ENCODE data around the gene MAB21L3. TPM values are rescaled to one million over a fixed set of nuclear protein-coding genes. Genes with fewer than 3 reads are reported as not detected.

Gene MAB21L3
- total and polyA plus RNA-seq, 2 of the 13 experiments (the other 11 are each of a cell fraction or from before 2014, with no cell fraction given): 0.55 to 4.1 TPM

DNA sequence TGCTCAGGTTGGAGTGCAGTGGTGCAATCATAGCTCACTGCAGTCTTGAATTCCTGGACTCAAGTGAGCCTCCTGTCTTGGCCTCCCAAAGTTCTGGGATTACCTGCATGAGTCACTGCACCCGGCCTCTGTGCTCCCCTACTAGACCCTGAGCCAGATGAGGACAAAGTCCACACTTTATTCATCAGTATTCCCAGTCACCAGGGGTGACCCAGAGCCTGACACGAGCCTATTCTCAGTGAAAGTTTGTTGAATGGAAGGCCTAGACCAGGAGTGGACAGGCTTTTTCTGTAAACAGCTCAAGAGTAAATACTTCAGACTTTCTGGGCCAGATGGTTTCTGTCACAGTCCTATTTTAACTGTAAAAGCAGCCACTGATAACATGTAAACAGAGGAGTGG, 68.2 kb downstream of the MAB21L3 start (continued):
- TF ChIP-seq, protein P1, sequence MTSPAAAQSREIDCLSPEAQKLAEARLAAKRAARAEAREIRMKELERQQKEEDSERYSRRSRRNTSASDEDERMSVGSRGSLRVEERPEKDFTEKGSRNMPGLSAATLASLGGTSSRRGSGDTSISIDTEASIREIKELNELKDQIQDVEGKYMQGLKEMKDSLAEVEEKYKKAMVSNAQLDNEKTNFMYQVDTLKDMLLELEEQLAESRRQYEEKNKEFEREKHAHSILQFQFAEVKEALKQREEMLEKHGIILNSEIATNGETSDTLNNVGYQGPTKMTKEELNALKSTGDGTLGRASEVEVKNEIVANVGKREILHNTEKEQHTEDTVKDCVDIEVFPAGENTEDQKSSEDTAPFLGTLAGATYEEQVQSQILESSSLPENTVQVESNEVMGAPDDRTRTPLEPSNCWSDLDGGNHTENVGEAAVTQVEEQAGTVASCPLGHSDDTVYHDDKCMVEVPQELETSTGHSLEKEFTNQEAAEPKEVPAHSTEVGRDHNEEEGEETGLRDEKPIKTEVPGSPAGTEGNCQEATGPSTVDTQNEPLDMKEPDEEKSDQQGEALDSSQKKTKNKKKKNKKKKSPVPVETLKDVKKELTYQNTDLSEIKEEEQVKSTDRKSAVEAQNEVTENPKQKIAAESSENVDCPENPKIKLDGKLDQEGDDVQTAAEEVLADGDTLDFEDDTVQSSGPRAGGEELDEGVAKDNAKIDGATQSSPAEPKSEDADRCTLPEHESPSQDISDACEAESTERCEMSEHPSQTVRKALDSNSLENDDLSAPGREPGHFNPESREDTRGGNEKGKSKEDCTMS (CRISPR knock-in tag; conservative IDR thresholded peaks at IDR 0.05): no peak
- TF ChIP-seq, protein P2, sequence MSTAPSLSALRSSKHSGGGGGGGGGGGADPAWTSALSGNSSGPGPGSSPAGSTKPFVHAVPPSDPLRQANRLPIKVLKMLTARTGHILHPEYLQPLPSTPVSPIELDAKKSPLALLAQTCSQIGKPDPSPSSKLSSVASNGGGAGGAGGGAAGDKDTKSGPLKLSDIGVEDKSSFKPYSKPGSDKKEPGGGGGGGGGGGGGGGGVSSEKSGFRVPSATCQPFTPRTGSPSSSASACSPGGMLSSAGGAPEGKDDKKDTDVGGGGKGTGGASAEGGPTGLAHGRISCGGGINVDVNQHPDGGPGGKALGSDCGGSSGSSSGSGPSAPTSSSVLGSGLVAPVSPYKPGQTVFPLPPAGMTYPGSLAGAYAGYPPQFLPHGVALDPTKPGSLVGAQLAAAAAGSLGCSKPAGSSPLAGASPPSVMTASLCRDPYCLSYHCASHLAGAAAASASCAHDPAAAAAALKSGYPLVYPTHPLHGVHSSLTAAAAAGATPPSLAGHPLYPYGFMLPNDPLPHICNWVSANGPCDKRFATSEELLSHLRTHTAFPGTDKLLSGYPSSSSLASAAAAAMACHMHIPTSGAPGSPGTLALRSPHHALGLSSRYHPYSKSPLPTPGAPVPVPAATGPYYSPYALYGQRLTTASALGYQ (CRISPR knock-in tag; IDR thresholded peaks at IDR 0.05): peak; percentile 55; the same call in 1 of the 2 replicates
- TF ChIP-seq ZNF263 (CRISPR knock-in tag; IDR thresholded peaks at IDR 0.05): peak; percentile 76
- no peak for TF ChIP-seq MTF2 (CRISPR knock-in tag; IDR thresholded peaks at IDR 0.05; ENCODE audit: borderline replicate concordance)
- TF ChIP-seq ZNF3 (CRISPR knock-in tag; IDR thresholded peaks at IDR 0.05): peak; percentile 89; the same call in 1 of the 2 replicates
- no peak for TF ChIP-seq JUNB (CRISPR knock-in tag; IDR thresholded peaks at IDR 0.05; ENCODE audit: borderline replicate concordance)
- no peak for TF ChIP-seq E2F5 (CRISPR knock-in tag; conservative IDR thresholded peaks at IDR 0.05)
- no peak for TF ChIP-seq RBM22 (optimal IDR thresholded peaks at IDR 0.05; ENCODE audit: low read length)
- no peak for TF ChIP-seq ZBTB7A (CRISPR knock-in tag; IDR thresholded peaks at IDR 0.05)
- TF ChIP-seq ZNF749 (CRISPR knock-in tag; IDR thresholded peaks at IDR 0.05; ENCODE audit: borderline replicate concordance): no peak
- no peak for TF ChIP-seq ZMYM4 (CRISPR knock-in tag; IDR thresholded peaks at IDR 0.05)
- TF ChIP-seq ZNF292 (CRISPR knock-in tag; IDR thresholded peaks at IDR 0.05; ENCODE audit: borderline replicate concordance, low read depth): peak; percentile 73; the same call in 1 of the 2 replicates
- no peak for TF ChIP-seq SRY (CRISPR knock-in tag; IDR thresholded peaks at IDR 0.05)
- TF ChIP-seq IKZF4 (CRISPR knock-in tag; IDR thresholded peaks at IDR 0.05; ENCODE audit: borderline replicate concordance, low read depth, not compliant biosample characterization): no peak
- TF ChIP-seq FOXA1 (IDR thresholded peaks at IDR 0.05): no peak
- no peak for TF ChIP-seq FOXA1 (CRISPR knock-in tag; IDR thresholded peaks at IDR 0.05)
- TF ChIP-seq ZNF383 (CRISPR knock-in tag; IDR thresholded peaks at IDR 0.05; ENCODE audit: borderline replicate concordance): no peak
- peak; percentile 75; the same call in 1 of the 2 replicates for TF ChIP-seq HMG20A (CRISPR knock-in tag; IDR thresholded peaks at IDR 0.05; ENCODE audit: borderline replicate concordance)
- TF ChIP-seq KDM4B (CRISPR knock-in tag; IDR thresholded peaks at IDR 0.05): no peak
- TF ChIP-seq ZNF335 (CRISPR knock-in tag; IDR thresholded peaks at IDR 0.05): no peak
- no peak for TF ChIP-seq ATRX (CRISPR knock-in tag; IDR thresholded peaks at IDR 0.05; ENCODE audit: borderline replicate concordance)
- no peak for TF ChIP-seq FOXM1 (CRISPR knock-in tag; IDR thresholded peaks at IDR 0.05)
- TF ChIP-seq ZNF367 (CRISPR knock-in tag; IDR thresholded peaks at IDR 0.05; ENCODE audit: borderline replicate concordance): no peak
- TF ChIP-seq, protein P3, sequence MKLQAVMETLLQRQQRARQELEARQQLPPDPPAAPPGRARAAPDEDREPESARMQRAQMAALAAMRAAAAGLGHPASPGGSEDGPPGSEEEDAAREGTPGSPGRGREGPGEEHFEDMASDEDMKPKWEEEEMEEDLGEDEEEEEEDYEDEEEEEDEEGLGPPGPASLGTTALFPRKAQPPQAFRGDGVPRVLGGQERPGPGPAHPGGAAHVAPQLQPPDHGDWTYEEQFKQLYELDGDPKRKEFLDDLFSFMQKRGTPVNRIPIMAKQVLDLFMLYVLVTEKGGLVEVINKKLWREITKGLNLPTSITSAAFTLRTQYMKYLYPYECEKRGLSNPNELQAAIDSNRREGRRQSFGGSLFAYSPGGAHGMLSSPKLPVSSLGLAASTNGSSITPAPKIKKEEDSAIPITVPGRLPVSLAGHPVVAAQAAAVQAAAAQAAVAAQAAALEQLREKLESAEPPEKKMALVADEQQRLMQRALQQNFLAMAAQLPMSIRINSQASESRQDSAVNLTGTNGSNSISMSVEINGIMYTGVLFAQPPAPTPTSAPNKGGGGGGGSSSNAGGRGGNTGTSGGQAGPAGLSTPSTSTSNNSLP (IDR thresholded peaks at IDR 0.05; ENCODE audit: low read depth, low read length): no peak; the same call in 1 of the 2 replicates
